HepG2 (cell line): ENCODE data around the gene HUNK. TPM values are rescaled to one million over a fixed set of nuclear protein-coding genes. Genes with fewer than 3 reads are reported as not detected.

Experiments
- ATAC-seq: fragments of 200-7000 bp; cut with Tn5 transposase; 3 replicates; pipeline ENCODE4 v1.9.1; 2020; ENCODE audit warnings: mild to moderate bottlenecking, moderate library complexity
- BruUV-seq: library from RNA; stranded (reverse); fragments of 400-500 nt; replicated peaks from 2 replicates; lab custom pipeline; 2021; lab: Mats Ljungman, UMichigan
- CTCF ChIA-PET: fragments of 300-600 bp; formaldehyde crosslinking; extraction: SDS; loops from one replicate; lab custom pipeline; 2021; ENCODE audit warnings: low total read pairs, inconsistent platforms, low intra/inter-chr PET ratio; lab: Yijun Ruan, JAX
- POLR2A ChIA-PET: fragments of 350-600 bp; sonication (Branson Sonifier 250); formaldehyde crosslinking; loops from one replicate; lab custom pipeline; 2020; ENCODE audit warnings: antibody characterized with exemption, inconsistent platforms; lab: Yijun Ruan, JAX
- DNase-seq: peaks from one replicate; pipeline ENCODE4 v3.0.0-alpha.2; 2015; ENCODE audit warnings: low spot score
- FAIRE-seq: peaks from 3 replicates; lab custom pipeline; 2011; peaks lifted over from hg19 to GRCh38; lab: Jason Lieb, UNC
- H2AFZ ChIP-seq: one replicate; pipeline ENCODE4 v1.6.1; 2011; ENCODE audit warnings: low read length, inconsistent platforms
- H3K27ac ChIP-seq: fragments of 300-600 bp; 3 replicates; pipeline ENCODE4 v1.8.0; 2011; ENCODE audit warnings: mixed run types, mild to moderate bottlenecking, mixed read lengths, low read length, inconsistent platforms; ENCODE audit not compliant: insufficient read depth; ENCODE audit errors: extremely low read length
- H3K27me3 ChIP-seq, 2 experiments: fragments of 200-600 bp in 1 of 2; 2 replicates in 1 of 2; 3 replicates in 1 of 2; pipeline versions ENCODE4 v1.6.0 to v1.8.0; 2011; ENCODE audit warnings: low read length in 2 of 2, mild to moderate bottlenecking in 2 of 2, moderate library complexity in 2 of 2, inconsistent platforms in 1 of 2; ENCODE audit not compliant: insufficient read depth in 2 of 2, control insufficient read depth in 1 of 2
- H3K36me3 ChIP-seq, 2 experiments: fragments of 200-600 bp in 1 of 2; replicated peaks in 1 of 2; 2 replicates in 1 of 2; 3 replicates in 1 of 2; pipeline versions ENCODE4 v1.5.1 to v1.8.0; 2011; ENCODE audit warnings: low read length in 2 of 2, inconsistent platforms in 1 of 2; ENCODE audit not compliant: insufficient read depth in 2 of 2, control insufficient read depth in 1 of 2
- H3K4me1 ChIP-seq: 2 replicates; pipeline ENCODE4 v1.5.1; 2012; ENCODE audit warnings: low read length, inconsistent platforms; ENCODE audit not compliant: insufficient read depth
- H3K4me2 ChIP-seq: 2 replicates; pipeline ENCODE4 v1.6.0; 2011; ENCODE audit warnings: low read depth, low read length, inconsistent platforms
- H3K4me3 ChIP-seq, 3 experiments: fragments of 200-600 bp in 1 of 3; sonication (generic), shearing (Covaris generic) in 1 of 3; replicated peaks in 1 of 3; 2 replicates each; pipeline ENCODE4 v1.5.1; 2011 to 2016; ENCODE audit warnings: low read length in 3 of 3, inconsistent platforms in 2 of 3, low read depth in 2 of 3, mild to moderate bottlenecking in 2 of 3, control low read depth in 1 of 3, mixed read lengths in 1 of 3; ENCODE audit not compliant: insufficient read depth in 1 of 3
- H3K79me2 ChIP-seq: one replicate; pipeline ENCODE4 v1.6.1; 2011; ENCODE audit warnings: low read length, inconsistent platforms; ENCODE audit not compliant: insufficient read depth
- H3K9ac ChIP-seq: 2 replicates; pipeline ENCODE4 v1.6.0; 2011; ENCODE audit warnings: mild to moderate bottlenecking, low read depth, low read length, inconsistent platforms; ENCODE audit not compliant: insufficient read depth
- H3K9me3 ChIP-seq: 2 replicates; pipeline ENCODE4 v1.5.1; 2012; ENCODE audit warnings: mild to moderate bottlenecking, low read length
- H4K20me1 ChIP-seq: 2 replicates; pipeline ENCODE4 v1.6.0; 2011; ENCODE audit warnings: inconsistent platforms, mild to moderate bottlenecking, low read length, moderate library complexity; ENCODE audit not compliant: insufficient read depth
- CHCHD3 ChIP-seq: sonication (generic); formaldehyde crosslinking; IDR thresholded peaks from 2 replicates; pipeline ENCODE4 v1.8.0; 2022; ENCODE audit warnings: mild to moderate bottlenecking, missing genetic modification reagents, moderate library complexity
- ISL2 ChIP-seq: sonication (generic); formaldehyde crosslinking; IDR thresholded peaks from 2 replicates; pipeline ENCODE4 v1.5.0; 2020; ENCODE audit warnings: missing genetic modification reagents
- MEIS2 ChIP-seq: sonication (generic); formaldehyde crosslinking; IDR thresholded peaks from 2 replicates; pipeline ENCODE4 v1.9.0; 2021; ENCODE audit warnings: mild to moderate bottlenecking, missing genetic modification reagents
- MLLT10 ChIP-seq: sonication (generic); formaldehyde crosslinking; IDR thresholded peaks from 2 replicates; pipeline ENCODE4 v1.4.0; 2020; ENCODE audit warnings: missing genetic modification reagents
- NR1H2 ChIP-seq: sonication (generic); formaldehyde crosslinking; IDR thresholded peaks from 2 replicates; pipeline ENCODE4 v1.8.1; 2022; ENCODE audit warnings: low read depth, missing genetic modification reagents, borderline replicate concordance
- RFX5 ChIP-seq: IDR thresholded peaks from 2 replicates; pipeline ENCODE4 v1.6.1; 2011; ENCODE audit warnings: low read depth, low read length, improper control_type of control experiment
- SALL2 ChIP-seq: sonication (generic); formaldehyde crosslinking; IDR thresholded peaks from 2 replicates; pipeline ENCODE4 v1.8.1; 2023; ENCODE audit warnings: mild to moderate bottlenecking, missing genetic modification reagents, inconsistent platforms
- SMARCC2 ChIP-seq: fragments of 450-650 bp; IDR thresholded peaks from 2 replicates; pipeline ENCODE4 v1.6.1; 2017; ENCODE audit warnings: antibody characterized with exemption, mild to moderate bottlenecking
- ZNF550 ChIP-seq: sonication (generic); formaldehyde crosslinking; IDR thresholded peaks from 2 replicates; pipeline ENCODE4 v1.4.0; 2020; ENCODE audit warnings: mild to moderate bottlenecking, missing genetic modification reagents, borderline replicate concordance
- ZNF670 ChIP-seq: sonication (generic); formaldehyde crosslinking; IDR thresholded peaks from 2 replicates; pipeline ENCODE4 v1.8.0; 2022; ENCODE audit warnings: mild to moderate bottlenecking, missing genetic modification reagents, borderline replicate concordance
- ZSCAN30 ChIP-seq: sonication (generic); formaldehyde crosslinking; IDR thresholded peaks from 2 replicates; pipeline ENCODE4 v1.5.0; 2020; ENCODE audit warnings: mild to moderate bottlenecking, missing genetic modification reagents
- WGBS: methylation state at CpG from one replicate; pipeline ENCODE4 v1.1.6; 2017; ENCODE audit warnings: low lambda C conversion rate; 5-methylcytosine and 5-hydroxymethylcytosine counted together
- in situ Hi-C: cut with HindIII; loops from 2 replicates; pipeline ENCODE4 v1.10.0; 2017; ENCODE audit warnings: low pct_unique_long_range_greater_than_20kb; ENCODE audit not compliant: extremely low pct_ligation_motif_present
- intact Hi-C: fragments of 100-400 bp; cut with micrococcal nuclease; formaldehyde crosslinking; loops from one replicate; pipeline ENCODE4 v1.10.0; 2022; ENCODE audit not compliant: unreplicated experiment
- polyA plus RNA-seq, 8 experiments: library from polyadenylated mRNA; depleted of rRNA in 3 of 8; stranded (reverse) in 7 of 8; unstranded in 1 of 8; fragments of >200 nt; fragmentation: Illumina TruSeq in 4 of 8; extraction: Trizol in 4 of 8; gene quantifications; 2 replicates each; pipeline versions ENCODE4 v1.2.1 to v1.2.3, GENCODE V29; 2011 to 2016; ENCODE audit warnings: low read depth in 4 of 8, missing spikeins in 1 of 8, mixed read lengths in 1 of 8; ENCODE audit not compliant: insufficient read depth in 1 of 8
- total RNA-seq, 5 experiments: library from RNA; depleted of rRNA; stranded (reverse); fragments of >200 nt; fragmentation: Illumina TruSeq; extraction: Trizol; gene quantifications; 2 replicates each; pipeline ENCODE4 v1.2.3, GENCODE V29; 2016; ENCODE audit warnings: low read depth in 1 of 5
- TF ChIP-seq, protein P1 (sequence below): IDR thresholded peaks from 2 replicates; pipeline ENCODE4 v1.6.1; 2016
- TF ChIP-seq, protein P2 (sequence below): IDR thresholded peaks from 2 replicates; pipeline ENCODE4 v1.6.1; 2012; ENCODE audit warnings: low read length, improper control_type of control experiment

The HUNK gene
- total and polyA plus RNA-seq, 2 of the 13 experiments (the other 11 are each of a cell fraction or from before 2014, with no cell fraction given), result 1.8 to 1.9 TPM

DNA sequence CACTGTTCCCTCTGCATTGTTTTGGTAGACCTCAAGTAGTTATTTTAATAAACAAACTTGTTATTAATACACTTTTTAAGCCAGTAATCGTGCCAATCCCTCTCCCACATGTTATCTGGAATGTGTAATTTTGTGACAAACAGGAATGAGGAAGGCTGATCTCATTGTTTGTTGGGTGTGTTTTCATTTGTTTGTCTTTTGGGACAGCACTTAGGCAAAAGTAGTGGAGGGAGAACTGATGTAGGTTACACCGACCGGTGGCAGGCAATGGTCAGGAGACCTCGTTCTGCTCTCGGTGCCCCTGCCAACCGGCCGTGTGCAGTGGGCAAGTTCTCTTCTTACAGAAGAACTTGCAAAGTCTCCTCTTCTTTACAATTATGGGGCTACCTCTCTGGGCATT lies 99.8 kb downstream of the HUNK start:
- no peaks in the 10 kb centered on the region for H3K27me3 ChIP-seq
- FAIRE-seq, result no peak
- BruUV-seq, result no TSS peak

More for the DNA sequence above, 99.8 kb downstream of the HUNK start:
- intact Hi-C loops (no loop called here), in situ Hi-C loops (no loop called here)
- DNase-seq, result no peak
- no peak for TF ChIP-seq ZSCAN30 (CRISPR knock-in tag)
- TF ChIP-seq RFX5, result no peak
- TF ChIP-seq SMARCC2, result no peak
- no peak for TF ChIP-seq CHCHD3 (CRISPR knock-in tag)
- TF ChIP-seq ZNF550 (CRISPR knock-in tag), result no peak
- TF ChIP-seq, protein P1, sequence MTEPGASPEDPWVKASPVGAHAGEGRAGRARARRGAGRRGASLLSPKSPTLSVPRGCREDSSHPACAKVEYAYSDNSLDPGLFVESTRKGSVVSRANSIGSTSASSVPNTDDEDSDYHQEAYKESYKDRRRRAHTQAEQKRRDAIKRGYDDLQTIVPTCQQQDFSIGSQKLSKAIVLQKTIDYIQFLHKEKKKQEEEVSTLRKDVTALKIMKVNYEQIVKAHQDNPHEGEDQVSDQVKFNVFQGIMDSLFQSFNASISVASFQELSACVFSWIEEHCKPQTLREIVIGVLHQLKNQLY (CRISPR knock-in tag), result no peak
- TF ChIP-seq MEIS2 (CRISPR knock-in tag), result no peak
- TF ChIP-seq SALL2 (CRISPR knock-in tag), result no peak
- TF ChIP-seq, protein P2, sequence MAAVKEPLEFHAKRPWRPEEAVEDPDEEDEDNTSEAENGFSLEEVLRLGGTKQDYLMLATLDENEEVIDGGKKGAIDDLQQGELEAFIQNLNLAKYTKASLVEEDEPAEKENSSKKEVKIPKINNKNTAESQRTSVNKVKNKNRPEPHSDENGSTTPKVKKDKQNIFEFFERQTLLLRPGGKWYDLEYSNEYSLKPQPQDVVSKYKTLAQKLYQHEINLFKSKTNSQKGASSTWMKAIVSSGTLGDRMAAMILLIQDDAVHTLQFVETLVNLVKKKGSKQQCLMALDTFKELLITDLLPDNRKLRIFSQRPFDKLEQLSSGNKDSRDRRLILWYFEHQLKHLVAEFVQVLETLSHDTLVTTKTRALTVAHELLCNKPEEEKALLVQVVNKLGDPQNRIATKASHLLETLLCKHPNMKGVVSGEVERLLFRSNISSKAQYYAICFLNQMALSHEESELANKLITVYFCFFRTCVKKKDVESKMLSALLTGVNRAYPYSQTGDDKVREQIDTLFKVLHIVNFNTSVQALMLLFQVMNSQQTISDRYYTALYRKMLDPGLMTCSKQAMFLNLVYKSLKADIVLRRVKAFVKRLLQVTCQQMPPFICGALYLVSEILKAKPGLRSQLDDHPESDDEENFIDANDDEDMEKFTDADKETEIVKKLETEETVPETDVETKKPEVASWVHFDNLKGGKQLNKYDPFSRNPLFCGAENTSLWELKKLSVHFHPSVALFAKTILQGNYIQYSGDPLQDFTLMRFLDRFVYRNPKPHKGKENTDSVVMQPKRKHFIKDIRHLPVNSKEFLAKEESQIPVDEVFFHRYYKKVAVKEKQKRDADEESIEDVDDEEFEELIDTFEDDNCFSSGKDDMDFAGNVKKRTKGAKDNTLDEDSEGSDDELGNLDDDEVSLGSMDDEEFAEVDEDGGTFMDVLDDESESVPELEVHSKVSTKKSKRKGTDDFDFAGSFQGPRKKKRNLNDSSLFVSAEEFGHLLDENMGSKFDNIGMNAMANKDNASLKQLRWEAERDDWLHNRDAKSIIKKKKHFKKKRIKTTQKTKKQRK, result no peak
- no peak for TF ChIP-seq ISL2 (CRISPR knock-in tag)
- no peak for TF ChIP-seq NR1H2 (CRISPR knock-in tag)
- no peak for TF ChIP-seq ZNF670 (CRISPR knock-in tag)
- no peak for TF ChIP-seq MLLT10 (CRISPR knock-in tag)
- Histone ChIP-seq H3K4me2 (no peak overlapping the region), H3K79me2 (no peaks in the 10 kb centered on the region), H4K20me1 (no peaks in the 10 kb centered on the region), H3K36me3 (peaks cover 2 to 15% of the 10 kb centered on the region in 2 experiments; a peak in 4 of 5 replicates), H3K4me3 (no peak overlapping the region), H2AFZ (no peak overlapping the region), H3K4me1 (no peaks in the 10 kb centered on the region), H3K9me3 (no peaks in the 10 kb centered on the region), H3K9ac (no peak overlapping the region), H3K27ac (no peak overlapping the region)
- whole genome bisulfite sequencing, result 90% methylated on average over 7 of the region's 7 CpGs
- ChIA-PET POLR2A (no interaction called here), CTCF (no interaction called here)
- ATAC-seq, result no peak
